ENCODE data around the gene NUP210. TPM values are rescaled to one million over a fixed set of nuclear protein-coding genes. Genes with fewer than 3 reads are reported as not detected.

Gene NUP210
- total and polyA plus RNA-seq, 2 of the 13 experiments (the other 11 are each of a cell fraction or from before 2014, with no cell fraction given) = 31.6 to 35.2 TPM

- TF ChIP-seq ZBTB40 (IDR thresholded peaks at IDR 0.05) = no peak
- TF ChIP-seq ZBTB40 (CRISPR knock-in tag; IDR thresholded peaks at IDR 0.05) = 0 out of 2 replicates have a peak, but pooled peaks have one; percentile 16
- TF ChIP-seq NR2C2 (CRISPR knock-in tag; IDR thresholded peaks at IDR 0.05; ENCODE audit: borderline replicate concordance) = 0 out of 2 replicates have a peak, but pooled peaks have one; percentile 13
- peak; percentile 32; the same call in 1 of the 2 replicates for TF ChIP-seq ZC3H13 (CRISPR knock-in tag; IDR thresholded peaks at IDR 0.05)
- no peak for TF ChIP-seq ZBTB20 (CRISPR knock-in tag; IDR thresholded peaks at IDR 0.05; ENCODE audit: borderline replicate concordance, low read depth)
- peak; percentile 49; the same call in 1 of the 2 replicates for TF ChIP-seq ZNF446 (CRISPR knock-in tag; IDR thresholded peaks at IDR 0.05)
- peak in 1 of 2 experiments; percentile 15; a peak in 1 of 4 replicates for TF ChIP-seq HMGXB4 (CRISPR knock-in tag; IDR thresholded peaks at IDR 0.05; ENCODE audit: borderline replicate concordance in 1 of 2, low read depth in 1 of 2)
- TF ChIP-seq SRY (CRISPR knock-in tag; IDR thresholded peaks at IDR 0.05) = peak; percentile 71; the same call in 1 of the 2 replicates
- peak; percentile 44; the same call in 1 of the 2 replicates for TF ChIP-seq ZNF274 (CRISPR knock-in tag; IDR thresholded peaks at IDR 0.05)
- TF ChIP-seq HDAC2 (CRISPR knock-in tag; IDR thresholded peaks at IDR 0.05) = no peak
- TF ChIP-seq RXRB (CRISPR knock-in tag; IDR thresholded peaks at IDR 0.05; ENCODE audit: borderline replicate concordance) = no peak
- TF ChIP-seq IRF9 (CRISPR knock-in tag; IDR thresholded peaks at IDR 0.05; ENCODE audit: borderline replicate concordance) = no peak
- 0 out of 2 replicates have a peak, but pooled peaks have one; percentile 2 for TF ChIP-seq ZSCAN22 (CRISPR knock-in tag; IDR thresholded peaks at IDR 0.05)
- peak; percentile 23; the same call in 1 of the 2 replicates for TF ChIP-seq ZNF772 (CRISPR knock-in tag; IDR thresholded peaks at IDR 0.05)
- 0 out of 2 replicates have a peak, but pooled peaks have one; percentile 17 for TF ChIP-seq BORCS8-MEF2B (CRISPR knock-in tag; IDR thresholded peaks at IDR 0.05)
- no peak for TF ChIP-seq GLMP (CRISPR knock-in tag; IDR thresholded peaks at IDR 0.05; ENCODE audit: borderline replicate concordance)
Observed at GRCh38 chr3:13419505-13420044, 547 bp downstream of the NUP210 start (continued).

Data from HepG2 (cell line).